Neural progenitor cell (in vitro differentiated cells): ENCODE results near the gene COL4A2. TPM values are rescaled to one million over a fixed set of nuclear protein-coding genes. Genes with fewer than 3 reads are reported as not detected.
A peak's percentile ranks its signal among the peaks of the same experiment; 100 is the strongest.

ENCODE experiments used
- DNase-seq: peaks from one replicate; pipeline ENCODE4 v3.0.0-alpha.2; 2016; ENCODE audit warnings: low spot score
- H2AFZ ChIP-seq: fragments of 200-600 bp; sonication (generic); replicated peaks from 2 replicates; pipeline ENCODE4 v1.6.1; 2016; ENCODE audit warnings: antibody characterized with exemption
- H3F3A ChIP-seq: fragments of 200-600 bp; sonication (generic); 2 replicates; pipeline ENCODE4 v1.6.1; 2016; ENCODE audit warnings: antibody characterized with exemption, low read depth
- H3K27ac ChIP-seq: fragments of 200-600 bp; sonication (generic); 2 replicates; pipeline ENCODE4 v1.5.1; 2016; ENCODE audit warnings: mild to moderate bottlenecking
- H3K27me3 ChIP-seq: fragments of 200-600 bp; sonication (generic); 2 replicates; pipeline ENCODE4 v1.6.1; 2016; ENCODE audit warnings: mild to moderate bottlenecking, moderate library complexity
- H3K36me3 ChIP-seq: fragments of 200-600 bp; sonication (generic); 2 replicates; pipeline ENCODE4 v1.5.1; 2016
- H3K4me1 ChIP-seq: fragments of 200-600 bp; sonication (generic); 2 replicates; pipeline ENCODE4 v1.6.1; 2016; ENCODE audit warnings: mixed run types
- H3K4me2 ChIP-seq: fragments of 200-600 bp; sonication (generic); 2 replicates; pipeline ENCODE4 v1.6.1; 2016
- H3K4me3 ChIP-seq: fragments of 200-600 bp; sonication (generic); 2 replicates; pipeline ENCODE4 v1.5.1; 2016
- H3K79me2 ChIP-seq: fragments of 200-600 bp; sonication (generic); 2 replicates; pipeline ENCODE4 v1.6.1; 2016; ENCODE audit warnings: low read depth
- H3K9ac ChIP-seq: fragments of 200-600 bp; sonication (generic); 2 replicates; pipeline ENCODE4 v1.6.1; 2016
- H3K9me3 ChIP-seq: fragments of 200-600 bp; sonication (generic); 2 replicates; pipeline ENCODE4 v1.5.1; 2016; ENCODE audit warnings: low read depth
- H4K20me1 ChIP-seq: fragments of 200-600 bp; sonication (generic); 2 replicates; pipeline ENCODE4 v1.6.1; 2016; ENCODE audit warnings: low read depth
- H3K27ac Mint-ChIP-seq: 3 replicates; pipeline ENCODE4 v1.8.0; 2021; ENCODE audit warnings: mixed read lengths
- H3K27me3 Mint-ChIP-seq: 2 replicates; pipeline ENCODE4 v1.8.0; 2022; ENCODE audit warnings: low read depth, mild to moderate bottlenecking, inconsistent platforms, moderate library complexity, mixed read lengths; ENCODE audit not compliant: insufficient read depth
- H3K36me3 Mint-ChIP-seq: 3 replicates; pipeline ENCODE4 v1.8.0; 2021; ENCODE audit warnings: mixed read lengths
- H3K4me1 Mint-ChIP-seq: 3 replicates; pipeline ENCODE4 v1.8.0; 2021; ENCODE audit warnings: mixed read lengths
- H3K4me3 Mint-ChIP-seq: 3 replicates; pipeline ENCODE4 v1.8.0; 2021; ENCODE audit warnings: mild to moderate bottlenecking, moderate library complexity, mixed read lengths
- H3K9me3 Mint-ChIP-seq: 3 replicates; pipeline ENCODE4 v1.8.0; 2020; ENCODE audit warnings: mixed read lengths
- CTCF ChIP-seq: fragments of 200-600 bp; sonication (generic); IDR thresholded peaks from 2 replicates; pipeline ENCODE4 v1.5.1; 2017; ENCODE audit warnings: antibody characterized with exemption, mild to moderate bottlenecking
- EZH2 ChIP-seq: fragments of 200-600 bp; sonication (generic); IDR thresholded peaks from 2 replicates; pipeline ENCODE4 v1.6.1; 2017; ENCODE audit warnings: antibody characterized with exemption, mild to moderate bottlenecking, moderate library complexity
- EZH2phosphoT487 ChIP-seq: fragments of 200-600 bp; sonication (generic); IDR thresholded peaks from 2 replicates; pipeline ENCODE4 v1.6.1; 2017; ENCODE audit warnings: antibody characterized with exemption
- total RNA-seq: library from RNA; depleted of rRNA; stranded (reverse); fragments of >200 nt; gene quantifications from 2 replicates; pipeline ENCODE4 v1.2.3, GENCODE V29; 2015; ENCODE audit warnings: low replicate concordance

COL4A2 gene
- total RNA-seq, 1 donor from 2014 or later: 73.6 TPM

GRCh38 chr13:110455444-110455843 is 148.4 kb downstream of the COL4A2 start:
- H3F3A ChIP-seq: peaks cover 27% of the 10 kb centered on the region
- no peak overlapping the region for H2AFZ ChIP-seq
- no peak overlapping the region for H3K4me3 ChIP-seq
- Mint-ChIP-seq H3K9me3 (no peaks in the 10 kb centered on the region), H3K27me3 (peaks cover 2% of the 10 kb centered on the region), H3K27ac (peak overlapping the region; percentile 86), H3K4me1 (peaks cover 34% of the 10 kb centered on the region), H3K36me3 (peaks cover 8% of the 10 kb centered on the region), H3K4me3 (peak overlapping the region; percentile 44)
- no peak overlapping the region for H3K4me2 ChIP-seq
- H3K36me3 ChIP-seq: no peaks in the 10 kb centered on the region
- H3K79me2 ChIP-seq: no peaks in the 10 kb centered on the region
- no peak for DNase-seq
- peaks cover 14% of the 10 kb centered on the region for H3K4me1 ChIP-seq
- H3K9ac ChIP-seq: no peak overlapping the region
- H3K9me3 ChIP-seq: no peaks in the 10 kb centered on the region
- H3K27me3 ChIP-seq: no peaks in the 10 kb centered on the region
- H3K27ac ChIP-seq: no peak overlapping the region
- no peak for TF ChIP-seq CTCF
- TF ChIP-seq EZH2phosphoT487: no peak
- no peak for TF ChIP-seq EZH2
- H4K20me1 ChIP-seq: no peaks in the 10 kb centered on the region

- Histone ChIP-seq H3K27me3 (no peaks in the 10 kb centered on the region), H3K27ac (no peak overlapping the region), H3K36me3 (no peaks in the 10 kb centered on the region), H4K20me1 (no peaks in the 10 kb centered on the region), H3K9me3 (no peaks in the 10 kb centered on the region), H3K4me2 (no peak overlapping the region), H3K79me2 (no peaks in the 10 kb centered on the region), H2AFZ (no peak overlapping the region), H3F3A (peaks cover 27% of the 10 kb centered on the region), H3K4me1 (peaks cover 14% of the 10 kb centered on the region), H3K9ac (no peak overlapping the region), H3K4me3 (no peak overlapping the region)
- peak overlapping the region; percentile 5 for H3K27ac Mint-ChIP-seq
- H3K4me1 Mint-ChIP-seq: peaks cover 34% of the 10 kb centered on the region
- no peak overlapping the region for H3K4me3 Mint-ChIP-seq
- DNase-seq: peak; percentile 87
- H3K9me3 Mint-ChIP-seq: no peaks in the 10 kb centered on the region
- H3K27me3 Mint-ChIP-seq: peaks cover 2% of the 10 kb centered on the region
- peaks cover 11% of the 10 kb centered on the region for H3K36me3 Mint-ChIP-seq
- TF ChIP-seq EZH2 (no peak), CTCF (peak; percentile 93)
These were observed 148.9 kb downstream of the COL4A2 start for GRCh38 chr13:110455941-110456340.

GRCh38 chr13:110456550-110456949 is 149.5 kb downstream of the COL4A2 start:
- TF ChIP-seq EZH2phosphoT487: no peak
- H3K9ac ChIP-seq: no peak overlapping the region
- no peaks in the 10 kb centered on the region for H4K20me1 ChIP-seq
- no peaks in the 10 kb centered on the region for H3K27me3 ChIP-seq
- no peaks in the 10 kb centered on the region for H3K79me2 ChIP-seq
- no peak overlapping the region for H3K4me2 ChIP-seq
- H3K4me3 ChIP-seq: no peak overlapping the region
- H3F3A ChIP-seq: peaks cover 27% of the 10 kb centered on the region
- H3K4me1 ChIP-seq: peaks cover 14% of the 10 kb centered on the region
- H3K27ac ChIP-seq: no peak overlapping the region
- DNase-seq: no peak
- H2AFZ ChIP-seq: no peak overlapping the region
- Mint-ChIP-seq H3K27ac (no peak overlapping the region), H3K36me3 (peaks cover 10% of the 10 kb centered on the region), H3K9me3 (no peaks in the 10 kb centered on the region), H3K27me3 (peaks cover 2% of the 10 kb centered on the region), H3K4me1 (peaks cover 34% of the 10 kb centered on the region), H3K4me3 (no peak overlapping the region)
- no peaks in the 10 kb centered on the region for H3K9me3 ChIP-seq
- H3K36me3 ChIP-seq: no peaks in the 10 kb centered on the region

GRCh38 chr13:110457361-110457760 is 150.3 kb downstream of the COL4A2 start:
- H3K9me3 ChIP-seq: no peaks in the 10 kb centered on the region
- Mint-ChIP-seq H3K27ac (no peak overlapping the region), H3K36me3 (peaks cover 11% of the 10 kb centered on the region), H3K9me3 (no peaks in the 10 kb centered on the region), H3K27me3 (peaks cover 2% of the 10 kb centered on the region), H3K4me1 (peaks cover 34% of the 10 kb centered on the region), H3K4me3 (no peak overlapping the region)
- H3K4me3 ChIP-seq: no peak overlapping the region
- H3K27ac ChIP-seq: no peak overlapping the region
- H3K4me1 ChIP-seq: peaks cover 14% of the 10 kb centered on the region
- H4K20me1 ChIP-seq: no peaks in the 10 kb centered on the region
- DNase-seq: no peak
- H3K36me3 ChIP-seq: no peaks in the 10 kb centered on the region
- H3K27me3 ChIP-seq: no peaks in the 10 kb centered on the region
- peaks cover 27% of the 10 kb centered on the region for H3F3A ChIP-seq
- TF ChIP-seq CTCF (no peak), EZH2 (no peak), EZH2phosphoT487 (no peak)
- H3K9ac ChIP-seq: no peak overlapping the region
- no peaks in the 10 kb centered on the region for H3K79me2 ChIP-seq
- H2AFZ ChIP-seq: no peak overlapping the region
- H3K4me2 ChIP-seq: no peak overlapping the region
